H1 (cell line): ENCODE results near the gene NR0B1. TPM values are rescaled to one million over a fixed set of nuclear protein-coding genes. Genes with fewer than 3 reads are reported as not detected.
A peak's percentile ranks its signal among the peaks of the same experiment; 100 is the strongest.

Experiments used
- ASH2L ChIP-seq: fragments of 200-600, 300-600 bp; sonication (generic); IDR thresholded peaks from one replicate; pipeline ENCODE4 v1.7.1; 2017; ENCODE audit warnings: low read length
- CHD2 ChIP-seq: IDR thresholded peaks from 2 replicates; pipeline ENCODE4 v1.6.1; 2012; ENCODE audit warnings: low read length, improper control_type of control experiment
- CREB1 ChIP-seq: IDR thresholded peaks from 2 replicates; pipeline ENCODE4 v1.6.1; 2012; ENCODE audit warnings: inconsistent platforms
- HDAC2 ChIP-seq, 2 experiments: fragments of 300-600 bp in 1 of 2; sonication (generic) in 1 of 2; IDR thresholded peaks; 2 replicates each; pipeline ENCODE4 v1.6.1; 2011 to 2012; ENCODE audit warnings: low read depth in 2 of 2, low read length in 2 of 2, mild to moderate bottlenecking in 2 of 2, moderate library complexity in 2 of 2, borderline replicate concordance in 1 of 2, inconsistent platforms in 1 of 2
- HDAC6 ChIP-seq: IDR thresholded peaks from one replicate; pipeline ENCODE4 v1.7.1; 2012; ENCODE audit warnings: low read depth, mild to moderate bottlenecking, inconsistent platforms, low read length, moderate library complexity
- KDM4A ChIP-seq: IDR thresholded peaks from one replicate; pipeline ENCODE4 v1.7.1; 2012; ENCODE audit warnings: low read depth, mild to moderate bottlenecking, moderate library complexity, low read length, inconsistent platforms; ENCODE audit not compliant: severe bottlenecking
- KDM5A ChIP-seq: fragments of 200-600 bp; IDR thresholded peaks from 2 replicates; pipeline ENCODE4 v1.7.1; 2012; ENCODE audit warnings: mild to moderate bottlenecking, low read length, inconsistent platforms, mixed read lengths
- POLR2A ChIP-seq, 2 experiments: IDR thresholded peaks; 1 replicate in 1 of 2; 2 replicates in 1 of 2; pipeline ENCODE4 v1.6.1; 2011; ENCODE audit warnings: low read depth in 2 of 2, low read length in 2 of 2, mild to moderate bottlenecking in 2 of 2; ENCODE audit errors: control extremely low read depth in 1 of 2
- POU5F1 ChIP-seq: IDR thresholded peaks from 2 replicates; pipeline ENCODE4 v1.6.1; 2011; ENCODE audit warnings: low read depth, mild to moderate bottlenecking, low read length, moderate library complexity
- RNF2 ChIP-seq: fragments of 200-900, 300-1000 bp; sonication (generic); IDR thresholded peaks from 2 replicates; pipeline ENCODE4 v1.7.1; 2016; ENCODE audit warnings: borderline replicate concordance, low read depth, mild to moderate bottlenecking, antibody characterized with exemption, low read length; ENCODE audit not compliant: poor library complexity, severe bottlenecking; ENCODE audit errors: missing control alignments
- RXRA ChIP-seq: IDR thresholded peaks from 2 replicates; pipeline ENCODE4 v1.6.1; 2011; ENCODE audit warnings: low read depth, mild to moderate bottlenecking, low read length, moderate library complexity; ENCODE audit not compliant: insufficient read depth
- SIRT6 ChIP-seq: IDR thresholded peaks from one replicate; pipeline ENCODE4 v1.7.1; 2012; ENCODE audit warnings: low read length, inconsistent platforms
- SIX5 ChIP-seq: IDR thresholded peaks from 2 replicates; pipeline ENCODE4 v1.6.1; 2011; ENCODE audit warnings: mild to moderate bottlenecking, low read depth, low read length
- SP4 ChIP-seq: IDR thresholded peaks from 2 replicates; pipeline ENCODE4 v1.6.1; 2012; ENCODE audit warnings: low read length, inconsistent platforms
- SUZ12 ChIP-seq: fragments of 200-600 bp; sonication (generic); IDR thresholded peaks from 2 replicates; pipeline ENCODE4 v1.6.1; 2012; ENCODE audit warnings: mild to moderate bottlenecking, inconsistent platforms, low read length, moderate library complexity, mixed read lengths
- TAF1 ChIP-seq: IDR thresholded peaks from 2 replicates; pipeline ENCODE4 v1.6.1; 2011; ENCODE audit warnings: mild to moderate bottlenecking, low read depth, low read length
- TAF7 ChIP-seq: optimal IDR thresholded peaks from 2 replicates; pipeline ENCODE3; 2011; ENCODE audit warnings: low read depth, mild to moderate bottlenecking, inconsistent platforms, low read length, moderate library complexity, borderline replicate concordance
- YY1 ChIP-seq: IDR thresholded peaks from 2 replicates; pipeline ENCODE4 v1.6.1; 2011; ENCODE audit warnings: low read depth, mild to moderate bottlenecking, low read length
- polyA plus RNA-seq, 7 experiments: library from polyadenylated mRNA; depleted of rRNA in 3 of 7; stranded (reverse) in 5 of 7; unstranded in 2 of 7; fragments of >200 nt in 5 of 7; fragments of 200-250 nt in 2 of 7; gene quantifications; 1 replicate in 5 of 7; 2 replicates in 1 of 7; 4 replicates in 1 of 7; pipeline versions ENCODE4 v1.2.1 to v1.2.3, GENCODE V29; 2011 to 2013; ENCODE audit warnings: missing spikeins in 2 of 7, mixed read lengths in 2 of 7
- total RNA-seq: library from RNA; stranded (reverse); fragmentation: NEBNext Ultra II Directional; extraction: Animal tissue kit (Norgen Biotek cat#: 25700); gene quantifications from 2 replicates; pipeline ENCODE4 v1.2.1, GENCODE V29; 2021
- TF ChIP-seq, protein P1 (sequence below), 3 experiments: IDR thresholded peaks; 1 replicate in 2 of 3; 2 replicates in 1 of 3; pipeline versions ENCODE4 v1.5.1 to v1.6.1; 2011; ENCODE audit warnings: low read length in 3 of 3, mild to moderate bottlenecking in 3 of 3, inconsistent platforms in 2 of 3, low read depth in 1 of 3, moderate library complexity in 1 of 3; ENCODE audit not compliant: insufficient read depth in 1 of 3; ENCODE audit errors: control extremely low read depth in 1 of 3
- TF ChIP-seq, protein P2 (sequence below): IDR thresholded peaks from 2 replicates; pipeline ENCODE4 v1.6.1; 2011; ENCODE audit warnings: low read length, improper control_type of control experiment
- TF ChIP-seq, protein P3 (sequence below): IDR thresholded peaks from 2 replicates; pipeline ENCODE4 v1.6.1; 2012; ENCODE audit warnings: inconsistent platforms

NR0B1 gene
- total and polyA plus RNA-seq, 2 of the 8 experiments (the other 6 are each of a cell fraction or from before 2014, with no cell fraction given): 0.24 to 0.26 TPM

DNA sequence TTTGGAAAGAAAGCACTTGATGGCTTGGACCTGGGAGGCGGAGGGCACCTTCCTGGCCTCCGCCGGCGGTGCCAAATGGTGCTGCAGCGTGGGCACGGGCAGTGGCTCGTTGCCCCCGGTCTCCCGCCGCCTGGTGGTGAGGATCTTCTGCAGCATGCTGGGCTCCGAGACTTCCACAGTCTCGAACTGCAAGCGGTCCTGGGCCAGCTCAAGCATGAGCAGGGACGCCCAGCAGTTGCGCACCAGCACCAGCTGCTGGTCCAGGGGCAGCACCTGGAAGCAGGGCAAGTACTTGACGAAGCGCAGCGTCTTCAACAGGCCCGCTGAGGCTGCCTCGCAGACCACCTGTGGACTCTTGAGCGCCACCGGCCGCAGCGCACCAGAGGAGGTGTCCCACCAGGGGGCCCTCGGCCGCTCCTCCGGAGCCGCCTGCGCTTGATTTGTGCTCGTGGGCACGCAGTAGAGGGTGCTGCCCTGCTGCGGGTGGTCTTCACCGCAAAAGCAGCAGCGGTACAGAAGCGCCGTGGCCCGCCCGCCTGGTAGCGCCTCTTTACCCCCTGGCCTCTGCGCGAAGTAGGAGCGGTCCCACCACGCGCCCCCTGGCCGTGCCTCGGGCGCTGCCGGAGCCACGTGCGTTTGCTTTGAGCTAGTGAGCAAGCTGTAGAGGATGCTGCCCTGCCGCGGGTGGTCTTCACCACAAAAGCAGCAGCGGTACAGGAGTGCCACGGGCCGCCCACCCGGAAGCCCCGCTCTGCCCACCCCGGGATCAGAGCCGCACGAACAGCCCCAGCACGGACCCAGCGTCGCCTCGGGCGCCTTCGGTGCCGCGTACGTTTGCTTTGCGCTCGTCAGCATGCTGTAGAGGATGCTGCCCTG, 689 bp downstream of the NR0B1 start (continued):
- TF ChIP-seq, protein P1, sequence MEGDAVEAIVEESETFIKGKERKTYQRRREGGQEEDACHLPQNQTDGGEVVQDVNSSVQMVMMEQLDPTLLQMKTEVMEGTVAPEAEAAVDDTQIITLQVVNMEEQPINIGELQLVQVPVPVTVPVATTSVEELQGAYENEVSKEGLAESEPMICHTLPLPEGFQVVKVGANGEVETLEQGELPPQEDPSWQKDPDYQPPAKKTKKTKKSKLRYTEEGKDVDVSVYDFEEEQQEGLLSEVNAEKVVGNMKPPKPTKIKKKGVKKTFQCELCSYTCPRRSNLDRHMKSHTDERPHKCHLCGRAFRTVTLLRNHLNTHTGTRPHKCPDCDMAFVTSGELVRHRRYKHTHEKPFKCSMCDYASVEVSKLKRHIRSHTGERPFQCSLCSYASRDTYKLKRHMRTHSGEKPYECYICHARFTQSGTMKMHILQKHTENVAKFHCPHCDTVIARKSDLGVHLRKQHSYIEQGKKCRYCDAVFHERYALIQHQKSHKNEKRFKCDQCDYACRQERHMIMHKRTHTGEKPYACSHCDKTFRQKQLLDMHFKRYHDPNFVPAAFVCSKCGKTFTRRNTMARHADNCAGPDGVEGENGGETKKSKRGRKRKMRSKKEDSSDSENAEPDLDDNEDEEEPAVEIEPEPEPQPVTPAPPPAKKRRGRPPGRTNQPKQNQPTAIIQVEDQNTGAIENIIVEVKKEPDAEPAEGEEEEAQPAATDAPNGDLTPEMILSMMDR (IDR thresholded peaks at IDR 0.05; ENCODE audit: control extremely low read depth in 1 of 3, insufficient read depth in 1 of 3, low read depth in 1 of 3, low read length in 3 of 3): peak; percentile 44 to 51 (median 47)
- no peak for TF ChIP-seq CHD2
- no peak for TF ChIP-seq SP4
- peak; percentile 84 for TF ChIP-seq KDM4A
- no peak for TF ChIP-seq YY1
- no peak for TF ChIP-seq HDAC6
- TF ChIP-seq SIRT6: no peak
- TF ChIP-seq SUZ12: peak; percentile 72; the same call in 1 of the 2 replicates
- peak; percentile 45 for TF ChIP-seq RNF2
- TF ChIP-seq ASH2L: peak; percentile 13
- TF ChIP-seq RXRA: no peak
- no peak for TF ChIP-seq POU5F1
- TF ChIP-seq, protein P2, sequence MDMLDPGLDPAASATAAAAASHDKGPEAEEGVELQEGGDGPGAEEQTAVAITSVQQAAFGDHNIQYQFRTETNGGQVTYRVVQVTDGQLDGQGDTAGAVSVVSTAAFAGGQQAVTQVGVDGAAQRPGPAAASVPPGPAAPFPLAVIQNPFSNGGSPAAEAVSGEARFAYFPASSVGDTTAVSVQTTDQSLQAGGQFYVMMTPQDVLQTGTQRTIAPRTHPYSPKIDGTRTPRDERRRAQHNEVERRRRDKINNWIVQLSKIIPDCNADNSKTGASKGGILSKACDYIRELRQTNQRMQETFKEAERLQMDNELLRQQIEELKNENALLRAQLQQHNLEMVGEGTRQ: no peak
- no peak for TF ChIP-seq TAF1
- TF ChIP-seq TAF7: no peak
- TF ChIP-seq POLR2A (IDR thresholded peaks at IDR 0.05; ENCODE audit: control extremely low read depth in 1 of 2, low read depth in 2 of 2, low read length in 2 of 2): no peak
- TF ChIP-seq KDM5A: no peak
- no peak for TF ChIP-seq HDAC2 (IDR thresholded peaks at IDR 0.05; ENCODE audit: borderline replicate concordance in 1 of 2, low read depth in 2 of 2, low read length in 2 of 2)
- no peak for TF ChIP-seq SIX5
- no peak for TF ChIP-seq CREB1
- TF ChIP-seq, protein P3, sequence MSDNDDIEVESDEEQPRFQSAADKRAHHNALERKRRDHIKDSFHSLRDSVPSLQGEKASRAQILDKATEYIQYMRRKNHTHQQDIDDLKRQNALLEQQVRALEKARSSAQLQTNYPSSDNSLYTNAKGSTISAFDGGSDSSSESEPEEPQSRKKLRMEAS: peak; percentile 80; the same call in 1 of the 2 replicates
